Kasumi-1 (cell line): Measurements from ENCODE around the gene ST8SIA2.

Experiments used
- DNase-seq, 2 experiments: peaks; one replicate each; lab custom pipeline; 2025; lab: John Stamatoyannopoulos, UW

ST8SIA2 gene

DNA sequence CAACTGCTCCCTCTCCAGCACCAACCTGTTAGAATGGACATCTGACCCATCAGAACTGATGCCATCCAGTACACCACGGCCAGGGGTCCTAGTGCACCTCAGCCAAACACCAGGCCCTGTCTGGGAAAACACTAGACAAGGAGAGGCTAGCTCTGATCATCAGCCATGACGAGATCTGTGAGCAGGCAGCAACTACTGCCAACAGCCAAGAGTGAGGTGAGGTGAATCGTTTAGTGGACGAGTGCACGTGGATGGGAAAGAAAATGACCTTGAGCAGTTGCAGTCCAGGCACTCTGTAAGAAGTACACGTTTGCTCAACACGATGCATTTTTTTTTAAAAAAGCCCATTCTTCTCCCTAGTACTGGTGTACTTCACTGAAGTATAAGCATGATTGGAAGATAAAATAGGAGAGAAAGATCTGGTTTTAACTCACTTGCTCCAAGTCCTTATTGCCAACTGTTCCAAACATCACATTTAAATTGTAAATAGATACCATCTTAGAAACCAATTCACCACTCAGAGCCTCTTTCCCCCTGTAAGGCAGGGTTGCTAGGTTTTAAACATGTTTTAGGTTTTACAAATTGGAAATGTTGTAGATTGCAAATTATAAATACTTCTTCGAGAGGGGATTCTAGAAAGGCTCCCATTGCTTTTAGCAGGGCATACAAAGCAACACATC, 5.7 kb downstream of the ST8SIA2 start:
- no peak for DNase-seq

- DNase-seq, result no peak
Measured at GRCh38 chr15:92400573-92400972, 6.9 kb downstream of the ST8SIA2 start.

- no peak for DNase-seq
Measured at GRCh38 chr15:92400980-92401787, 7.5 kb downstream of the ST8SIA2 start.

DNA sequence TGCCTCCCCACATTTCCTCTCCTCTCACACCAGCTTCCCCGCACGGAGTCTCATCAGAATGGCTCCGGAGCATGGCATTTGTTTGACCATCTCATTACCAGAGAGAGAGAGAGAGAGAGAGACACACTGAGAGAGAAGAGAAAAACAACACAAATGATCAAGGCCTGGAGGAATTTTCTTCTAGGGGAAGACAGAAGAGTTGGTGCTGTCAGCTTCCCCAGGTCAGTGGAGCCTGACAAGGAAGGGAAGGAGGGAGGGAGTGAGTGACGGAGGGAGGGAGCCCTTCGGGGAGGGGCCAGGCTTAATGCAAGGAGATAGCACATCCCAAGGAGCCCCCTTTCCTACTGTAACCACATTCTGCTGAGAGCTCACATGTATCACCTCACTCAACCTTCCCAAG, 9.1 kb downstream of the ST8SIA2 start:
- DNase-seq, result no peak

- no peak for DNase-seq
Measured at GRCh38 chr15:92405942-92406341, 12.3 kb downstream of the ST8SIA2 start.

DNA sequence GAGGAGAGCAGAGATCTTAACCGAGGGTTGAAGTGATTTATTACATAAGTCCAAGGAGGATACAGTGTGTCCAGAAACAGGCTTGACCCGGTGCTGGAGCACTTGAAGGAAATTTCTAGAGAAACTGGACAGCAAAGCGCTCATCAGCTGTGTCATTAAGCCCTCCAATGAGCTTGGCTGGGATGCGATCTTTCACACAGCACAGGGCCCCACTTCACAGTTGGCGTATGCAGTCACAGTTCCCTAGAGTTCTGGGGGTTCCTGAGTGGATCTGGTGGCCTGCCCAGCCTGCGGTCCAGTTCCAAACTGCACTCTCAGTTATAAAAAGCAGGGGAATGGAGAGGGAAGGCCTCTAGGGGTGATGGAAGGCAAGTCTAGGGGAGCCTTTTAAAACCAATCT, 13.6 kb downstream of the ST8SIA2 start:
- DNase-seq, result no peak

- no peak for DNase-seq
Measured at GRCh38 chr15:92407916-92408315, 14.2 kb downstream of the ST8SIA2 start.

- no peak for DNase-seq
Measured at GRCh38 chr15:92409006-92409405, 15.3 kb downstream of the ST8SIA2 start.

- no peak for DNase-seq
Measured at GRCh38 chr15:92409521-92409920, 15.8 kb downstream of the ST8SIA2 start.

DNA sequence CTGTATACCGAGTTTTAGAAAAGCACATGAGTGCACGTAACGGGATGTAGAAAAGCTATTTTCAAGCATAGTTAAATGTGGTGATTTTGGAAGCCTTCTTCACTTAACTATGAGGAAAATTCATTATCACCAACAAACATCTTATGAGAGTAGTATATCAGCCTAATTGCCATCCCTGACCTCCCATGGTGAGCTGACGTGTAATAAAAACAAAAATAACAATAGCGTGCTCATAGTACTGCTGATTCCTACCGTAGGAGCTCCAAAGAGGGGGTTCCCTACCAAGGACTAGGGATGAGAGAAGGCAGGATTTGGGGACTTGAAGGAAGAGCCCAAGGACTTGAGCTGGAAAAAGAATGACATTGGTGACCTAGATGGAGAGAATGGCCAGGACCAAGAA, 16.9 kb downstream of the ST8SIA2 start:
- DNase-seq, result no peak

DNA sequence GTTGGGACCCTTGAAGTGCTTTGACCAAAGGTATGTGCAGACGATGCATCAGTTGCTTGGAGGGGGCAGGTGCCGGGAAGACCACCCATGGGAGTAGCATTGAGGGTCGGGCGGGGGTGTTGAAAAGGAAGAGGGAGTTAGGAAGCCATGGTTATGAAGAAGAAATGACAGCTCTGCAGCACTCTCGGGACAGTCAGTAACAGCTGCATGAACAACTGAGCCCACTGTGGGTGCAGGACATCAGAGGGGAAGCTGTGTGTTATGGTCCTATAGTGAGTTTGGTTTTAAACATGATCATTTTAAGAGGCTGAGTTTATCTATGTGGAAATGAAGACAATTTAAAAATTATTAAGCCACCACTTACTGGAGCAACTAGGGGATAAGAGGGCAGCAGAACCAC, 17.6 kb downstream of the ST8SIA2 start:
- DNase-seq, result no peak

- DNase-seq, result no peak
Measured at GRCh38 chr15:92413510-92413909, 19.8 kb downstream of the ST8SIA2 start.

DNA sequence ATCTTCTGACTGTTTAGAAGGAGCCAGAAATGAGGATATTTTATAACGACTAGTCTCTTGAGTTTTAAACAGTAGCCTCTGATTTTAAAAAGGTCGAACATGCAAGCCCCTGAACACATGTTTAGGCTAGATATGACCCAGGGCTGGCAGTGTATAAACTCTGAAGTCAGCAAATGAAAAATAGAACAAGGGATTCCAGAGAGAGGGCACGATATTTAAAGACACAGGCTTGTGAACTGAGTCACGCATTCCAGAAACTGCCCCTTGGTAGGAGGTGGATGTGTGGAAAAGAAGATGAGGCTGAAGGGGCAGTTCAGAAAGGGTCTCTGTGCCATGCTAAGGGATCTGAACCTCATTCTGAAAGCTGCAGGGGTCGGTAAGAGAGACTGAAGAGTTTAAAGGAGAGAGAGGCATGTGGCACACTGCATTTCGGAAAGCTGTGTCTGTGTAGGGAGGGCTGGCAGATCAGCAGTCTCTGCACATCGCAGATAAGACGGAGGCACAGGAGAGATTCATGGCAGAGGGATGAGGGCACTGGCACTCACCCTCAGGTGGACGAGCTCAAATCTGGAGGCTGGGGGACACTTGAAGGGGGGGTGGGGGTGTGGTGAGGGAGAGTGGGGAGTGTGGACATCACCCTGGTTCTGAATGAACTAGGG, 22.1 kb downstream of the ST8SIA2 start:
- no peak for DNase-seq

DNA sequence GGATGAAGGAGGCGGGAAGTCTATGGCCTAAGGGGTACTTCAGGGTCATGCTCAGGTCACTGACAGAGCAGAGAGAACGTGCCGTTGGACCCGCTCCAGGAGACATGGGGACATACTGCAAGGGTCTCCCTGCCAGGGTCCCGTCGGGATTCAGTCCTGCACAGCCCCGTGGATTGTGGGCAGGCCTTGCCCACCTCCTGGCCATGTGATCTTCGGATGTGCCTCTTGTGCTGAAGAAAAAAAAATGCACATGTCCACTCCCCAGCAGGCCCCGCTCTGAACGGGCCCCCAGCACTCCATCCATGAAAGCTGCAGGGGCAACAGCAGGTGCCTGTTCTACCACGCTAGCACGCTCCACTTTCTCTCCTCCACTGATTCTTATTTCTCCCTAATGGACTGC, 22.9 kb downstream of the ST8SIA2 start:
- no peak for DNase-seq

DNA sequence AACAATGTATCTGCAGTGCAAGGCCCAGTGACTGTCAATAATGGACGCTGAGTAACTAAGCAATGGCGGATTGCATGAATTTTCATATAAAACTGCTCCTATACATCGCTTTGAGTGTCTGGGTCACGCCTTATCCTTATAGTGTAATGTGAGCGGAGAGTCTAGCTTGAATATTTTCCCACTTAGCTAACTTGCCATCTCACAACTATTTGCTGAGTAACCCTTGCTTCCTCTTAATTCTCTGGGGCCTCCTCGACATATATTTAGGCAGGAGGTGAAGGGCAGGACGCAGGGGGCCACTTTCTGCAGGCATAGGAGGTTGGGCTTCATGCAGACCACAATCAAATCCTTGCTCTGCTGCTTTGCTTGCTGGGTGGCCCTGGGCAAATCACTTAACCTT, 24.0 kb downstream of the ST8SIA2 start:
- DNase-seq, result no peak

DNA sequence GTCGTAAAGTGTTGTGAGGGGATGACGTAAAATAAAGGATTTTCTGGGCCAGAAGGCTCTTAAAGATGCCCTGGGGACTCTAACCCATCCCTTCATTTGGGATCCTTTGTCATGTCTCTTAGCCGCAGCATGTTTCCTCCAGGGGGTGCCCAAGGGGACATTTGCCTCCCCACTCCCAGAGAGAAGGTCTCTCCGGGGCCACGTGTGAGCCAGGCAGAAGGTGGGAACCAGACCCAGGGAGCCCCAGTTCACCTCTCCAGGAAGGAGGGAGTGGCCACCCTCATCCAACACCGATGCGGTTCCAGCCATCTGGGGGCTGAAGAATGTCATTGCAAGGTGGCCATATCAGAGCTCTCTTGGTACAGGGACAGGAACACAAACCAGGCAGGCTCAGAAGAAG, 25.2 kb downstream of the ST8SIA2 start:
- DNase-seq, result no peak

GRCh38 chr15:92421976-92422375, 28.3 kb downstream of the ST8SIA2 start:
- no peak for DNase-seq

DNA sequence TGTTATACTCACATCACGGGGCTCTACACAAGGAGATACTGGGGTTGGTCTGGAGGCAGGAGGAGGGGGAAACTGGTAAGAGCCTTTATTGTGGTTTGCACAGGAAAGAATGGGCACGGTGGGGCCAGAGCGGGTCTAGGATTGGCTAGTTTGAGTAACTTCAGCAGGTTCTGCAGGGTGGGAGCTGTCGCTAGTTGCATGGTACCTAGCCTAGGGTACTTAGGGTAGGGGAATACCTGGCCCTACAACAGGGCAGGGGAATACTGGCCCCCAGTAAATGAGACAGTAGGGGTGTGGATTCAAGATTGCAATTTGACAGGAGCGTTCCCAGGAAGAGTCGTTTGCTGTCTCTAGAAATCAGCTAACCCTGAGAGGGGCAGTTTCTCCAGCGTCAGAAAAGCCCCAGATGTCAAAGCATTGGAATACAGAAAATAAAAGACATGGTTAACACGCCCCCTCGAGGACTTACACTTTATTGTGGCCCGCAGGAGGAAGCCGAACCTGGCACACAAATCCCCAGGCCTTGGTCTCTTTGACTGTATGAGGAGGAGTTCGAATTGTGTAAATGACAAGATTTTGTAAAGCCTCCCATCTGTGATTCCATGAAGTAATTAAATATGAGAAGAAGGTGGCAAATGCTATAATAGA, 32.0 kb downstream of the ST8SIA2 start:
- DNase-seq, result no peak

DNA sequence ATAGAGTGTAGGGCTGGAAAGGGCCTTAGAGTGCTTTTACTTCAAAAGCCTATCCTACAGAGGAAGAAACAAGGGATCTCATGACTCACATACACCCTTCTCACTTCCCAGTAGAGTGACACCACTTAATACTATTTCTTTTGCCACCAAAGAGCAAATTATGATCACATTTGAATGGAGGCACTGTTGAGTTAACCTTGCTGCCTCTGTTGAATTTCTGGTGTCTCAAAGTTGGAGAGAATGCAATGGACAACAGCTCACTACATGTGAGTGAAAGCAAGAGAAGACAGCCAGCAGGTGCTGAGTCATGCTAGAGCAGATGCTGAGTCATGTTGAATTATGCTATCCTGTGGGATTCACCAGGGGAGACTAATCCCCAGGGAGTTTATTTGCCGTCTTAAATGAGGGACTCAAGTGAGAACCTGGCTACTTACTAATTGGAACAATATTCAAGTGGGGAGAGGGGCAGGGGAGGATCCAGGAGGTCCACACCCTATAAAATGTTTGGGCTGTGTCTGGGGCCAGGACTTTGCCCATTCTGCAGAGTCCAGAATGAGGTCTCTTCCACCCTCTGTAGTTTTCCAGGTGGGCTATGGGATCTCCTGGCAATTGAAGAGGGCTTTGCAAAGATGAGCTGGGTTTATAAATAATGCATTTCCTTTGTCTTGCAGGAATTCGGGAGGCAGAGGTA, 35.8 kb downstream of the ST8SIA2 start:
- DNase-seq, result no peak

- DNase-seq, result no peak
Measured at GRCh38 chr15:92430069-92430440, 36.4 kb downstream of the ST8SIA2 start.

GRCh38 chr15:92435145-92435544, 41.5 kb downstream of the ST8SIA2 start:
- DNase-seq, result no peak

DNA sequence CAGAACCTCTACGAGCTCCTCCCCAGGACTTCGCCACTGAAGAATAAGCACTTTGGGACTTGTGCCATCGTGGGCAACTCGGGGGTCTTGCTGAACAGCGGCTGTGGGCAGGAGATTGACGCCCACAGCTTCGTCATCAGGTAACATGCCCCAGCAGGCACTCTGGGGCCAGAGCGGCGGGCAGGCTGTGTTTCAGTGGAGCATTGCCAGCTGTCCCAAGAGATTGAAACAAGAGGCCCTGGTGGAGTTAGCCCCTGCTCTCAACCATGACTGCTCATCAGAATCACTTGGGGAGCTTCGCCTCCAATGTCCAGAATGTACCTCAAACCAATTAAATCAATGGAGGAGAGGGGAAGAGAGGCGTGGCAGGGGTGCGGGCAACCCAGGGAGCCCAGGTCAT, 44.8 kb downstream of the ST8SIA2 start:
- DNase-seq, result no peak
